HFF-Myc (cell line): Measurements from ENCODE around the gene TLE2.

Source experiments
- DNase-seq: peaks from one replicate; pipeline ENCODE4 v3.0.0-alpha.2; 2011; ENCODE audit warnings: low read depth; ENCODE audit errors: extremely low read depth
- H3K4me3 ChIP-seq: replicated peaks from 2 replicates; pipeline ENCODE4 v1.5.1; 2011; ENCODE audit warnings: low read depth, mild to moderate bottlenecking, control low read depth, low read length
- CTCF ChIP-seq: IDR thresholded peaks from 2 replicates; pipeline ENCODE4 v1.5.1; 2012; ENCODE audit warnings: mild to moderate bottlenecking, low read depth, low read length, control low read depth; ENCODE audit errors: missing control alignments

Gene TLE2

GRCh38 chr19:2982983-2983350, 46.1 kb downstream of the TLE2 start:
- no peak overlapping the region for H3K4me3 ChIP-seq
- TF ChIP-seq CTCF, result no peak
- no peak for DNase-seq

GRCh38 chr19:2982561-2982960, 46.5 kb downstream of the TLE2 start:
- TF ChIP-seq CTCF, result no peak

GRCh38 chr19:2981898-2982297, 47.2 kb downstream of the TLE2 start:
- TF ChIP-seq CTCF, result no peak
- no peak for DNase-seq
- no peak overlapping the region for H3K4me3 ChIP-seq

More at GRCh38 chr19:2982561-2982960, 46.5 kb downstream of the TLE2 start:
- DNase-seq, result no peak
- no peak overlapping the region for H3K4me3 ChIP-seq

- no peak overlapping the region for H3K4me3 ChIP-seq
- DNase-seq, result no peak
- TF ChIP-seq CTCF, result no peak
Observed at GRCh38 chr19:2978772-2979171, 50.3 kb downstream of the TLE2 start.

- no peak for TF ChIP-seq CTCF
- H3K4me3 ChIP-seq, result no peak overlapping the region
- DNase-seq, result no peak
Observed at GRCh38 chr19:2978166-2978767, 50.8 kb downstream of the TLE2 start.

- peak overlapping the region; percentile 55; the same call in 1 of the 2 replicates for H3K4me3 ChIP-seq
- DNase-seq, result no peak
- no peak for TF ChIP-seq CTCF
Observed at GRCh38 chr19:2977746-2978138, 51.3 kb downstream of the TLE2 start.

GRCh38 chr19:2977001-2977745, 51.9 kb downstream of the TLE2 start, which contains the start of gene TLE6:
Gene TLE6, plus strand, starts transcription at chr19:2977564. Its CDS starts 670 bp downstream, at chr19:2978234.
- peak; percentile 83 for DNase-seq
- H3K4me3 ChIP-seq, result peak within 1 kb of the TSS; percentile 55
- TF ChIP-seq CTCF, result no peak
